Trophoblast cell (in vitro differentiated cells and primary cell): ENCODE data around the gene ZC2HC1B.

Experiments used
- DNase-seq, 2 donors: peaks; one replicate each; pipeline ENCODE4 v3.0.0-alpha.2; 2016
- H2AFZ ChIP-seq: 2 replicates; pipeline ENCODE4 v1.6.1; 2013; ENCODE audit warnings: low read length, moderate library complexity, mild to moderate bottlenecking; ENCODE audit not compliant: insufficient read depth, poor library complexity
- H2AK5ac ChIP-seq: 2 replicates; pipeline ENCODE4 v1.6.1; 2013; ENCODE audit warnings: mild to moderate bottlenecking, low read length
- H2BK120ac ChIP-seq: 2 replicates; pipeline ENCODE4 v1.6.1; 2013; ENCODE audit warnings: low read length, mild to moderate bottlenecking, moderate library complexity; ENCODE audit not compliant: insufficient read depth, poor library complexity
- H2BK12ac ChIP-seq: 2 replicates; pipeline ENCODE4 v1.6.1; 2013; ENCODE audit warnings: mild to moderate bottlenecking, low read length, moderate library complexity
- H2BK5ac ChIP-seq: 2 replicates; pipeline ENCODE4 v1.6.1; 2013; ENCODE audit warnings: low read length, low read depth, moderate library complexity, mild to moderate bottlenecking; ENCODE audit not compliant: poor library complexity
- H3K14ac ChIP-seq: 2 replicates; pipeline ENCODE4 v1.6.1; 2013; ENCODE audit warnings: mild to moderate bottlenecking, low read length
- H3K18ac ChIP-seq: 2 replicates; pipeline ENCODE4 v1.6.1; 2013; ENCODE audit warnings: mild to moderate bottlenecking, low read length
- H3K23ac ChIP-seq: 2 replicates; pipeline ENCODE4 v1.6.1; 2013; ENCODE audit warnings: low read length
- H3K27ac ChIP-seq: 2 replicates; pipeline ENCODE4 v1.5.1; 2013; ENCODE audit warnings: low read depth, mild to moderate bottlenecking, inconsistent platforms, low read length, moderate library complexity
- H3K27me3 ChIP-seq: 2 replicates; pipeline ENCODE4 v1.6.1; 2013; ENCODE audit warnings: inconsistent platforms, mild to moderate bottlenecking, low read length, moderate library complexity; ENCODE audit not compliant: insufficient read depth
- H3K36me3 ChIP-seq, 2 experiments: 1 replicate in 1 of 2; 2 replicates in 1 of 2; pipeline ENCODE4 v1.6.1; 2013; ENCODE audit warnings: low read length in 2 of 2, mild to moderate bottlenecking in 2 of 2, moderate library complexity in 1 of 2; ENCODE audit not compliant: insufficient read depth in 2 of 2, control insufficient read depth in 1 of 2
- H3K4ac ChIP-seq: 2 replicates; pipeline ENCODE4 v1.6.1; 2013; ENCODE audit warnings: low read depth, mild to moderate bottlenecking, low read length, moderate library complexity
- H3K4me1 ChIP-seq, 2 experiments: 1 replicate in 1 of 2; 2 replicates in 1 of 2; pipeline ENCODE4 v1.6.1; 2013; ENCODE audit warnings: low read length in 2 of 2, mild to moderate bottlenecking in 2 of 2, moderate library complexity in 1 of 2; ENCODE audit not compliant: insufficient read depth in 2 of 2, control insufficient read depth in 1 of 2
- H3K4me2 ChIP-seq: 2 replicates; pipeline ENCODE4 v1.6.1; 2013; ENCODE audit warnings: inconsistent platforms, mild to moderate bottlenecking, low read length, moderate library complexity
- H3K4me3 ChIP-seq: 2 replicates; pipeline ENCODE4 v1.5.1; 2013; ENCODE audit warnings: mild to moderate bottlenecking, low read depth, low read length, inconsistent platforms
- H3K79me1 ChIP-seq: one replicate; pipeline ENCODE4 v1.6.1; 2013; ENCODE audit warnings: low read length
- H3K79me2 ChIP-seq: 2 replicates; pipeline ENCODE4 v1.6.1; 2013; ENCODE audit warnings: low read length, mild to moderate bottlenecking; ENCODE audit not compliant: control insufficient read depth, insufficient read depth, poor library complexity
- H3K9ac ChIP-seq: 2 replicates; pipeline ENCODE4 v1.6.1; 2013; ENCODE audit warnings: mild to moderate bottlenecking, low read length
- H3K9me3 ChIP-seq: 2 replicates; pipeline ENCODE4 v1.6.1; 2013; ENCODE audit warnings: low read depth, mild to moderate bottlenecking, control low read depth, inconsistent platforms, low read length; ENCODE audit not compliant: insufficient read depth
- H4K12ac ChIP-seq: 2 replicates; pipeline ENCODE4 v1.6.1; 2013; ENCODE audit warnings: low read depth, mild to moderate bottlenecking, low read length, moderate library complexity
- H4K8ac ChIP-seq: 2 replicates; pipeline ENCODE4 v1.6.1; 2013; ENCODE audit warnings: low read depth, mild to moderate bottlenecking, low read length, moderate library complexity
- H4K91ac ChIP-seq: one replicate; pipeline ENCODE4 v1.6.1; 2013; ENCODE audit warnings: low read depth, mild to moderate bottlenecking, low read length, moderate library complexity
- WGBS: extraction: QIAGEN DNeasy Blood & Tissue Kit; methylation state at CpG from one replicate; pipeline ENCODE4 v1.1.7; 2013; ENCODE audit warnings: missing lambda C conversion rate; ENCODE audit not compliant: insufficient read length, insufficient coverage; ENCODE audit errors: extremely low coverage; 5-methylcytosine and 5-hydroxymethylcytosine counted together

Gene ZC2HC1B

DNA sequence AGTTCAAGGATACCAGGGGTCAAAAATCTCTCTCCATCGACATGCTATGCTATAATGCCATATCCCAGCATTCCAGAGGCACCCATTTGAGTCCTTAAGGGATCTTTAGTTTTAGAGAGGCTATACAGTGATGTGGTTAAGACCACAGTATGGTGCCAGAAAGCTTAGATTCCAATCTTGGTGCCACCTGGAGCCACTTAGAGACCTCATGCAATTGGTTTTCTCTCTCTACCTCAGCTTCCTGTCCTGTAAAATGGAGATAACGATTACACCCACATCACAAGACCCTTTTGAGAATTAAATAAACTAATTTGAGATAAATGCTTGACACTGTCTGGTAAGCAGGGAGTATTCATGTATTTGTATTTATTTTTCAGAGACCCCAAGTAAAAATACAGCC is 104.8 kb downstream of the ZC2HC1B start:
- Histone ChIP-seq H3K9me3 (peaks cover 1% of the 10 kb centered on the region), H4K12ac (no peak overlapping the region), H4K91ac (no peak overlapping the region), H3K18ac (no peak overlapping the region), H3K27ac (no peak overlapping the region), H3K4me1 (peaks cover 0 to 2% of the 10 kb centered on the region in 2 experiments), H3K27me3 (peaks cover 14% of the 10 kb centered on the region), H2BK12ac (no peak overlapping the region), H3K23ac (no peak overlapping the region), H3K4ac (no peak overlapping the region), H2AFZ (no peak overlapping the region), H3K14ac (no peak overlapping the region), H3K4me3 (no peak overlapping the region), H3K9ac (no peak overlapping the region), H2BK120ac (no peak overlapping the region), H3K79me2 (no peaks in the 10 kb centered on the region), H3K4me2 (no peak overlapping the region), H2AK5ac (no peak overlapping the region), H4K8ac (no peak overlapping the region), H3K36me3 (no peaks in the 10 kb centered on the region), H2BK5ac (no peak overlapping the region), H3K79me1 (no peaks in the 10 kb centered on the region)
- no peak for DNase-seq
- no CpG with 5 or more reads among the region's 2 CpGs for WGBS

DNA sequence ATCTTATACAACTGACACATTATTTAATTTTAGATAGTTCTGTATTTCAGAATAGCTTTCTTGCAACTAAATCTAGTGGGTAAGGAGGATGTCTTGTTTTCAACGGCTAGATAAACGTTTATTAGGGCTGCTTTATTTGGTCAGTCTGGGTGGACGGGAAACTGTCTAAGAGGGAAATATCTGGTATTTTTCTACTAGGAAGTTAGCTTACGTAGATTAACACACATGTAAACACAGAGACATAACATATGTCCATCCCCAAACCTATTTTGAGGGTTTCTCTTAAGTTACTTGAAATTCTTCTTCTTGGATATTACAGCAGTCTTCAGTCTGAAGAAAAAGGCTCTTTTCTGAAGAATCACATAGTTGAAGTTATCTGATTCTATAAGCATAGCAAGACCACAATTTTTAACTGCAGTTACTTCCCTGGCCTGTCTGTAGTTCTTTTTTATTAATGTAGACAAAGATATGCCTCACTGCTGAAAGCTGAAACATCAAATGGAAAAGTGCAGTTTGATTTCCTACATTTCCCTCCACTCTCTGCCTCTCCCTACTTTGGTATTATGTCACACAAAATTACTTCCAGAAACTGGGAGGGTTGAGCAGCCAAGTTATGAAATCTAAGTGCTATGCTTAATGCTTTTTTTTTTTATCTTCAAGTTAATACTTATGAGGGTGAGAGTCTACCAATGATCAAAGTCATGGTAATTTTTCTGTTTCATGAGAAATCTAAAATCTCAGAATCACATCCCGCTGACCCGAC is 106.4 kb downstream of the ZC2HC1B start:
- Histone ChIP-seq H3K4me2 (no peak overlapping the region), H4K8ac (no peak overlapping the region), H3K14ac (no peak overlapping the region), H3K9me3 (peaks cover under 1% of the 10 kb centered on the region), H3K23ac (no peak overlapping the region), H2BK12ac (no peak overlapping the region), H3K18ac (no peak overlapping the region), H3K79me2 (no peaks in the 10 kb centered on the region), H3K4me1 (peaks cover 0 to 2% of the 10 kb centered on the region in 2 experiments), H3K9ac (no peak overlapping the region), H4K12ac (no peak overlapping the region), H2AFZ (no peak overlapping the region), H3K4me3 (no peak overlapping the region), H3K79me1 (no peaks in the 10 kb centered on the region), H2BK5ac (no peak overlapping the region), H2BK120ac (no peak overlapping the region), H3K27ac (no peak overlapping the region), H2AK5ac (no peak overlapping the region), H3K27me3 (peaks cover 3% of the 10 kb centered on the region), H4K91ac (no peak overlapping the region), H3K36me3 (no peaks in the 10 kb centered on the region), H3K4ac (no peak overlapping the region)
- no CpG with 5 or more reads among the region's 6 CpGs for WGBS
- DNase-seq = no peak

DNA sequence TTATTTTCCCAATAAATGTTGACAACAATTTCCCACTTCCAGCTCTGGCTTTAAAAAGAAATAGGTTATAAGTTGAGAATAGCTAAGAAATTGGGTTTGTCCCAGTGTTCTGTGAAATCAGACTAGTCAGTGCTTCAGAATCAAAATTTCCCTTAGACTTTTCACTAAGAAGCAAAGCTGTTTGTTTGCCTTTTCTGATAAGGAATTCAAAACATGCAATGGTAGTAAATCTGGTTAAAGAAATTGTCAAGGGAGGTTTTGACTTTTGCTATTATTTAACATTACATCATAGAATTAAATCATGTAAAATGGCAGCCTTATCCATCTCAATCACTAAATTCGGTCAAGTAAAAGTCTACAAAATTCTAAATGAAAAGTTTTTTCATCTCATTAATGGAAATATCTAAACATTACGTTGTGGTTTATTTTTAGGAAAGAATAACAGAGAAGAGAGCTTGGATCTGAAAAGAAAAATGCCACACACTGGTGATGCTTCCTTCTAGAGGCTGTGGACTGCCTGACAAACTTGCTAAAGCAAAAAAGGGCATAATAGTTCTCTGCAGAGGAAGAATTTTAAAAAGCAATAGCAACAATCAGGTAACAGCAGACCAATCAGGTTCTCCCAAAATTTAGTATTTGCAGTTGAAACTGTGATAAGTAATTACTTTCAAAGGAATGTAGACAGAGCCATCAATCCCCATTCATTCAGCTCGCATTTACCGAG is 107.4 kb downstream of the ZC2HC1B start:
- H3K79me2 ChIP-seq = no peaks in the 10 kb centered on the region
- H2AK5ac ChIP-seq = no peak overlapping the region
- H3K4me1 ChIP-seq = peaks cover 0 to 2% of the 10 kb centered on the region in 2 experiments
- no peaks in the 10 kb centered on the region for H3K36me3 ChIP-seq
- H3K14ac ChIP-seq = no peak overlapping the region
- no peak overlapping the region for H4K91ac ChIP-seq
- no peak overlapping the region for H3K27ac ChIP-seq
- H2BK120ac ChIP-seq = no peak overlapping the region
- H3K18ac ChIP-seq = no peak overlapping the region
- WGBS = no CpG with 5 or more reads among the region's 4 CpGs
- no peak for DNase-seq
- no peak overlapping the region for H3K23ac ChIP-seq
- H4K12ac ChIP-seq = no peak overlapping the region
- H3K4ac ChIP-seq = no peak overlapping the region
- no peaks in the 10 kb centered on the region for H3K27me3 ChIP-seq
- H3K4me3 ChIP-seq = no peak overlapping the region
- H3K9me3 ChIP-seq = no peaks in the 10 kb centered on the region
- no peak overlapping the region for H4K8ac ChIP-seq
- no peak overlapping the region for H3K9ac ChIP-seq
- no peak overlapping the region for H3K4me2 ChIP-seq
- H3K79me1 ChIP-seq = no peaks in the 10 kb centered on the region
- no peak overlapping the region for H2BK12ac ChIP-seq
- H2BK5ac ChIP-seq = no peak overlapping the region
- H2AFZ ChIP-seq = no peak overlapping the region

DNA sequence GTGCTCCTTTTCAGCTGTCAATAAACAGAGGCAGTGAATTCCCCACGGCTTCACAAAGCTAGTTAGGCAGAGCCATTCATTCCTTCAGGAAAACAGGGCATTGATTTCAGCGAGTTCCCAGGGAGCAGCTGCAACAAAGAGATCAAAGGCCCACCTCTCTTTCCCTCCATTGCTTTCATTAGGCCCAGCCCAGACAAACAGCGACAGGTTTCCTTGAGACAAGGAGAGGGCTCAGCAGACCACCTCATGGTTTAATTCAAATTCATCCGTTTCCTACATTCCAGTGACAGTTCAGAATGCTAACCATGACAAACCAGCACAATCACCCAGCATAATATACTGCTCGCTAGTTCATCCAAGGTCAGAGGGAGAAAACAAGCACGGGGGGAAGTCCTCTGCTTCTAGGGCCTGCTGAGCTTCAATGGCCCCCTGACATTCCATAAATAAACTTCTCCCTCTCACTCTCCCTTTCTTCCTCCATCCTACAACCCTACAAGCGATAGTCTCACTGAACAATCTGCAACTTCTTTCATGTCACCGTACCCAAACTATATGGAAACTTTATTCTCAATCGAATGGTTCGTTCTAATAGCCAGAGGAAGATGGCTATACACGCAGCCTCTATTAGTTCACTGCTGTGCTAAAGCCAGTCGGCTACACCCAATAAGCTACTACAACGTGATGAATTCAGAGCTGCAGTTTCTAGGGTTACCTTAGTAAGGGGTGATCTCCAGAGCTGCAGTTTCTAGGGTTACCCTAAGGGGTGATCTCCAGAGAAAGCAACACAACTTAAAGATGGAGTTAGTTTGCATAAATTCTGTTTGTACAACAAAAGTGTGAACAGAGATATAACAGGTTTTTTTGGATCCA is 109.1 kb downstream of the ZC2HC1B start:
- 100% methylated on average over 1 of the region's 13 CpGs for WGBS
- Histone ChIP-seq H3K79me1 (no peaks in the 10 kb centered on the region), H2BK120ac (no peak overlapping the region), H3K4me2 (peak overlapping the region; percentile 8), H3K9me3 (no peaks in the 10 kb centered on the region), H3K27me3 (no peaks in the 10 kb centered on the region), H3K27ac (no peak overlapping the region), H4K12ac (no peak overlapping the region), H3K14ac (no peak overlapping the region), H3K9ac (no peak overlapping the region), H3K4me1 (peaks cover 0 to 2% of the 10 kb centered on the region in 2 experiments), H2AFZ (no peak overlapping the region), H3K4me3 (no peak overlapping the region), H3K79me2 (no peaks in the 10 kb centered on the region), H3K36me3 (no peaks in the 10 kb centered on the region), H4K8ac (no peak overlapping the region), H3K23ac (no peak overlapping the region), H3K18ac (no peak overlapping the region), H3K4ac (no peak overlapping the region), H2BK12ac (no peak overlapping the region), H2BK5ac (no peak overlapping the region), H4K91ac (no peak overlapping the region), H2AK5ac (no peak overlapping the region)
- no peak for DNase-seq
